OCI-LY7 (cell line): ENCODE data around the gene CBFA2T2.
"Not testable (repeated sequence)": the region's sequence is repeated elsewhere in the genome, so short reads cannot be mapped to it uniquely, and the experiment has no call there.

ENCODE experiments used
- EZH2phosphoT487 ChIP-seq: fragments of 200-600 bp; sonication (generic); IDR thresholded peaks from 2 replicates; pipeline ENCODE4 v1.6.1; 2018; ENCODE audit warnings: low read depth, borderline replicate concordance, mild to moderate bottlenecking, mixed run types, antibody characterized with exemption, low read length, moderate library complexity, mixed read lengths
- TF ChIP-seq, protein P1 (sequence below): fragments of 200-600 bp; sonication (generic); conservative IDR thresholded peaks from 2 replicates; pipeline ENCODE4 v1.5.1; 2014; ENCODE audit warnings: mild to moderate bottlenecking, antibody characterized with exemption, low read length, moderate library complexity, mixed read lengths

DNA sequence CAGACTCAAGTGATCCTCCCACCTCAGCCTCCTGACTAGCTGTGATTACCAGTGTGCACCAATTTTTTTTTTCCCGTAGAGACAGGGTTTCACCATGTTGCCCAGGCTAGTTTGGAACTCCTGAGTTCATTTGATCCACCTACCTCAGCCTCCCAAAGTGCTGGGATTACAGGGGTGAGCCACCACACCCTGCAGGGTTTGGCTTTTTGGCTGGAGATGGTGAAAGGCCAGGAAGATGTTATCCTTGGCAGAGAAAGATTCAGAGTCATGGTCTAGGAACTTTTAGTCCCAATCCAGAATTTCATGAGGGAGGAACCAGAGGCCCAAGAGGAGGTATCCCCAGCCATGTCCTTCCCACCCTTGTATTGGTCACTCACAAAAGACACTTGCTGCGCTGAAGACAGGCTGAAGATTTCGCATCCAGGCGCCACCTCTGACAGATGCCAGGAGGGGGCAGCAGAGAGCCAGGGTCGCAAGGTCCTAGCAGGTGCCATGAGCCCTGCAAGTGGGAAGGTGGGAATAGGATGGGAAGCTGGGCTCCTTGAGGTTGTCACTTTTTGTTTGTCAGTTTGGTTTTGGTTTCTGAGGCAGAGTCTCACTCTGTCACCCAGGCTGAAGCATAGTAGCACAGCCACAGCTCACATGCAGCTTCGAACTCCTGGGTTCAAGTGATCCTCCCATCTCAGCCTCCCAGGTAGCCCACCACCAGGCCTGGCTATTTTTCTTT lies 32.8 kb upstream of the CBFA2T2 start:
- TF ChIP-seq, protein P1, sequence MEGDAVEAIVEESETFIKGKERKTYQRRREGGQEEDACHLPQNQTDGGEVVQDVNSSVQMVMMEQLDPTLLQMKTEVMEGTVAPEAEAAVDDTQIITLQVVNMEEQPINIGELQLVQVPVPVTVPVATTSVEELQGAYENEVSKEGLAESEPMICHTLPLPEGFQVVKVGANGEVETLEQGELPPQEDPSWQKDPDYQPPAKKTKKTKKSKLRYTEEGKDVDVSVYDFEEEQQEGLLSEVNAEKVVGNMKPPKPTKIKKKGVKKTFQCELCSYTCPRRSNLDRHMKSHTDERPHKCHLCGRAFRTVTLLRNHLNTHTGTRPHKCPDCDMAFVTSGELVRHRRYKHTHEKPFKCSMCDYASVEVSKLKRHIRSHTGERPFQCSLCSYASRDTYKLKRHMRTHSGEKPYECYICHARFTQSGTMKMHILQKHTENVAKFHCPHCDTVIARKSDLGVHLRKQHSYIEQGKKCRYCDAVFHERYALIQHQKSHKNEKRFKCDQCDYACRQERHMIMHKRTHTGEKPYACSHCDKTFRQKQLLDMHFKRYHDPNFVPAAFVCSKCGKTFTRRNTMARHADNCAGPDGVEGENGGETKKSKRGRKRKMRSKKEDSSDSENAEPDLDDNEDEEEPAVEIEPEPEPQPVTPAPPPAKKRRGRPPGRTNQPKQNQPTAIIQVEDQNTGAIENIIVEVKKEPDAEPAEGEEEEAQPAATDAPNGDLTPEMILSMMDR = peak; percentile 95
- not testable (repeated sequence) for TF ChIP-seq EZH2phosphoT487
